Mesodermal cell (in vitro differentiated cells): ENCODE measurements around the gene MAPK6. TPM values are rescaled to one million over a fixed set of nuclear protein-coding genes. Genes with fewer than 3 reads are reported as not detected.

Experiments
- H3K27ac ChIP-seq: 2 replicates; pipeline ENCODE4 v1.7.0; 2013; ENCODE audit warnings: mild to moderate bottlenecking, low read depth, low read length, moderate library complexity; ENCODE audit not compliant: severe bottlenecking
- H3K36me3 ChIP-seq: 2 replicates; pipeline ENCODE4 v1.7.1; 2013; ENCODE audit warnings: mild to moderate bottlenecking, low read length, moderate library complexity; ENCODE audit not compliant: control insufficient read depth, insufficient read depth
- H3K4me1 ChIP-seq: one replicate; pipeline ENCODE4 v1.7.1; 2013; ENCODE audit warnings: mild to moderate bottlenecking, low read length; ENCODE audit not compliant: insufficient read depth, control insufficient read depth, poor library complexity, severe bottlenecking
- H3K4me3 ChIP-seq: 2 replicates; pipeline ENCODE4 v1.7.0; 2013; ENCODE audit warnings: low read length, control low read depth, mild to moderate bottlenecking; ENCODE audit not compliant: insufficient read depth, poor library complexity, severe bottlenecking; ENCODE audit errors: extremely low read depth
- H3K9me3 ChIP-seq: 2 replicates; pipeline ENCODE4 v1.7.1; 2013; ENCODE audit warnings: mild to moderate bottlenecking, low read length, moderate library complexity; ENCODE audit not compliant: control insufficient read depth
- WGBS, 2 experiments: methylation state at CpG; one replicate each; pipeline ENCODE4 v1.1.5; 2013; ENCODE audit warnings: missing lambda C conversion rate in 2 of 2; ENCODE audit not compliant: insufficient coverage in 2 of 2; 5-methylcytosine and 5-hydroxymethylcytosine counted together
- polyA plus RNA-seq, 2 experiments: library from polyadenylated mRNA; stranded (reverse); fragments of 50-300 nt; gene quantifications; one replicate each; pipeline ENCODE4 v1.2.3, GENCODE V29; 2013

The MAPK6 gene
- polyA plus RNA-seq (2013, experiment 1 of 2) = 81.1 TPM
- 80.0 TPM for polyA plus RNA-seq (2013, experiment 2 of 2)

DNA sequence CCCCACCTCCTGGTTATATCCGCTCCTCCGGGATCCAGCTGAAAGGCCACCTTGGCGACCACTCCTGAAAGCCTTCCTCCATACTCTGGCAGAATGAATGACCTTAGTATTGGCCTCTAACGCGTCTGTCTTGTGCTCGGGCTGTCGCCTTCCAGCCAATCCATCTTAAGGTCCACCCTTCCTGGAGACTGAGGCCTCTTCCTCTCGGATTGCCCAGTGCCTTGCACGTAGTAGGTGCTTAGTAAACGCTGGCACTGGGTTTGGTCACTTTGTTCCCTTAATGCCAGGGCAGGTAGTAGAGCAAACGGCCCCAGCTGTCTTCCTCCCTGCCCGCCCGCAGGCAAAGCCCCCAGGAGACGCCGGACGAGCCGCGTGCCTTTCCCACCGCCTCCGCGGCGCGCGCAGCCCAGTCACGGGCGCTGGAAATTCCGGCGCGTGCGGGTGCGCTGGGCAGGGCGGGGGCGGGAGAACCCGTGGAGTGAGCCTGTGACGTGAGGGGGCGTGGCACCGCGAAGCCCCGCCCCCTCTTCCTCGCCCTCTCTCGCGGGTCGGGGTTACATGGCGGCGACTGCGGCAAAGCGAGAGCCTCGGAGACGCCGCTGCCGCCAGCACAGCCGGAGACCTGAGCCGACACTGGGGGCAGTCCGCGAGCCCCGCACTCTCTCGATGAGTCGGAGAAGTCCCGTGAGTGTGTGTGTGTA is at the start of gene MAPK6:
Gene MAPK6 (plus strand): TSS at position 527 of the 701 bp plus-strand sequence. CDS start 27,242 bp downstream, outside the sequence.
- peak within 1 kb of the TSS; percentile 99 for H3K27ac ChIP-seq
- H3K4me3 ChIP-seq = peak within 1 kb of the TSS; percentile 80
- peaks cover 5% of the 10 kb centered on the region for H3K4me1 ChIP-seq
- 8 to 12% methylated on average over 35 to 40 of the region's 59 CpGs for WGBS, 2 experiments
- H3K9me3 ChIP-seq = no peaks in the 10 kb centered on the region
- no peaks in the 10 kb centered on the region for H3K36me3 ChIP-seq

- H3K9me3 ChIP-seq = peaks cover 4% of the 10 kb centered on the region
- H3K4me1 ChIP-seq = no peaks in the 10 kb centered on the region
- 100% methylated on average over 3 of the region's 4 CpGs; no CpG with 5 or more reads in 1 of the 2 experiments for WGBS, 2 experiments
- H3K4me3 ChIP-seq = no peak overlapping the region
- H3K36me3 ChIP-seq = peaks cover 23% of the 10 kb centered on the region
- H3K27ac ChIP-seq = no peak overlapping the region
Measured at GRCh38 chr15:51969728-51970127, 49.3 kb upstream of the MAPK6 start.

DNA sequence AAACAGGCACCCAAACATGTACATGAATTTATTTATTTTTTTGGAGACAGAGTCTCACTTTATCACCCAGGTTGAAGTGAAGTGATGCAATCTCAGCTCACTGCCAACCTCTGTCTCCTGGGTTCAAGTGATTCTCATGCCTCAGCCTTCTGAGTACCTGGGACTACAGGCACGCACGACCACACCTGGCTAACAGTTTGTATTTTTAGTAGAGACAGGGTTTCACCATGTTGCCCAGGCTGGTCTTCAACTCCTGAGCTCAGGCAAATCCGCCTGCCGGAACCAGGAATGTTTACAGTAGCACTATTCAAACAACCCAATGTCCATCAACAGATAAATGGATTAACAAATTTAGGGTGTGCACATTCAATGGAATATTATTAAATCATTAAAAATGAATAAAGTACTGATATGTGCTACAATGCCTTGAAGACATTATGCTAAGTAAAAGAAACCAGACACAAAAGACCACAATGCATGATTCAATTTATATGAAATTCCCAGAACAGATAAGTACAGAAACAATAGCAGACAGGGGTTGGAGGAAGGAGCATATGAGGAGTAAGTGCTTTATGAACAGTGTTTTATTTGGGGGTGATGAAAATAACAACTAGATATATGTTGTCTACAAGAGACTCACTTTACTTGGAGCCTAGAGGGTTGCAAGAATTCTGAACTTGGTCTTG is 48.7 kb upstream of the MAPK6 start:
- H3K27ac ChIP-seq = no peak overlapping the region
- peak overlapping the region; percentile 94 for H3K4me3 ChIP-seq
- no peaks in the 10 kb centered on the region for H3K4me1 ChIP-seq
- H3K9me3 ChIP-seq = peaks cover 4% of the 10 kb centered on the region
- 68 to 70% methylated on average over 2 of the region's 4 CpGs for WGBS, 2 experiments
- peaks cover 18% of the 10 kb centered on the region for H3K36me3 ChIP-seq

GRCh38 chr15:51971032-51971374 is 48.0 kb upstream of the MAPK6 start:
- 0 to 1% methylated on average over 7 of the region's 7 CpGs for WGBS, 2 experiments
- Histone ChIP-seq H3K4me3 (peak overlapping the region; percentile 94), H3K36me3 (peaks cover 11% of the 10 kb centered on the region), H3K27ac (peak overlapping the region; percentile 81), H3K9me3 (peaks cover 4% of the 10 kb centered on the region), H3K4me1 (no peaks in the 10 kb centered on the region)

DNA sequence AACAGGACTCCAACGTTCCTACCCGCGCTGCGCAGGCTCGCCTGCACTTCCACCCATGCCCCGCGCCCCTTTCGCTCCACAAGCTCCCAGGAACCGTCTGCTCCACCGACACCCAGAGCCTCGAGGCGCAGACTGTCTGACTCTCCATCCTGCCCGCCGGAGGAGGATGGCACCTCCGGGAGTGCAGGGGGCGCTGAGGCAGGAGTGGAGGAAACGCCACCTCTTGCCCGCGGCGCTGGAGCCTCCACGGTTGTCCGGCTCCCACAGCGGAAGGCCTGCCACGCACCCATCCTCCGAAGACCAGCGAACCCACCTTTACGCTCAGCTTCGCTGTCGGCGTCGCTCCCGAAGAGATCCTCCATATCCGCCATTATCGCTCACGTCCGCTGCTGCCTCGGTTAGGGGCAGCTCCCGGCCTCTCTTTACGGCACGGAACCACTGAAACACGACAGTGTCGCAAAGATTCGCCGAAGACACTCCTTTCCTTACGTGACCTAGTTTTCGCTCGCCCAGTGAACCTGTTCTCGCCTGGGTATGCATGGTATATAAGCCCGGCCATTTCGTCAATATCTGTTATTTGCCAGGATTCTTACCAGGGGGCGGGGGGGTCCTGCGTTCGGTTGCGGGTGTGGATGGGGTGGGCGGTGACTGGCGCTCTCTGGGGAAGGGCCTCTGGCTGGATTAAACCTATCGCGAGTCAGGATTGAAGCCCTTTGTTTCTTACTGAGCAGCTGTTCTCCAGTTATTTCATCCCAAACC is 47.5 kb upstream of the MAPK6 start, which contains the start of gene LEO1:
Gene LEO1 (minus strand): TSS at position 404 of the 759 bp plus-strand sequence. CDS start 33 bp downstream, at position 371.
- Histone ChIP-seq H3K9me3 (peaks cover 4% of the 10 kb centered on the region), H3K36me3 (peaks cover 7% of the 10 kb centered on the region), H3K4me1 (no peaks in the 10 kb centered on the region), H3K27ac (peak within 1 kb of the TSS; percentile 81), H3K4me3 (peak within 1 kb of the TSS; percentile 94)
- 0% methylated on average over 42 to 53 of the region's 58 CpGs for WGBS, 2 experiments

DNA sequence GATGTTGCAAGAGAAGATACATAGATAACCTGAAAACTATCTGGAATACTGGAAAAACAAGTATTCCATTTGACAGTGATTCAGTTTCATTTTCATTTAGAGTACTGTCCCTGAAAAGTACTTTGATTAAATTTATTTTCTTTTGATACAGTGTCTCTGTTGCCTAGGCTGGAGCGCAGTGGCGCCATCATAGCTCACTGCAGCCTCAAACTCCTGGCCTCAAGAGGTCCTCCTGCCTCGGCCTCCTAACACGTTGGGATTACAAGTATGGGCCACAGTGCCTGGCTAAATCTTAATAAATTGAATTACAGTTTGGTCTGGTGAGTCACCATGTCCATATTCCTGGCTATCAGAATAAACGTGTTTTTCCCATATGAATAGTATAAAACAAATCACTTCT is 45.8 kb upstream of the MAPK6 start:
- Histone ChIP-seq H3K27ac (no peak overlapping the region), H3K4me3 (no peak overlapping the region), H3K4me1 (no peaks in the 10 kb centered on the region), H3K36me3 (no peaks in the 10 kb centered on the region), H3K9me3 (no peaks in the 10 kb centered on the region)
- WGBS, 2 experiments = 100% methylated on average over 2 to 3 of the region's 5 CpGs

- Histone ChIP-seq H3K36me3 (no peaks in the 10 kb centered on the region), H3K4me3 (no peak overlapping the region), H3K27ac (no peak overlapping the region), H3K4me1 (no peaks in the 10 kb centered on the region), H3K9me3 (no peaks in the 10 kb centered on the region)
- 93% methylated on average over 3 of the region's 4 CpGs; no CpG with 5 or more reads in 1 of the 2 experiments for WGBS, 2 experiments
Measured at GRCh38 chr15:51973775-51974174, 45.2 kb upstream of the MAPK6 start.

- Histone ChIP-seq H3K4me3 (no peak overlapping the region), H3K36me3 (no peaks in the 10 kb centered on the region), H3K27ac (peak overlapping the region; percentile 85), H3K4me1 (peaks cover 8% of the 10 kb centered on the region), H3K9me3 (no peaks in the 10 kb centered on the region)
- 83 to 89% methylated on average over 5 of the region's 7 CpGs for WGBS, 2 experiments
Measured at GRCh38 chr15:51982013-51982769, 36.8 kb upstream of the MAPK6 start.

GRCh38 chr15:51982770-51983103 is 36.3 kb upstream of the MAPK6 start:
- H3K27ac ChIP-seq = no peak overlapping the region
- no peaks in the 10 kb centered on the region for H3K9me3 ChIP-seq
- H3K4me3 ChIP-seq = no peak overlapping the region
- peaks cover 8% of the 10 kb centered on the region for H3K4me1 ChIP-seq
- H3K36me3 ChIP-seq = no peaks in the 10 kb centered on the region

GRCh38 chr15:51991141-51991540 is 27.9 kb upstream of the MAPK6 start:
- WGBS, 2 experiments = no CpG with 5 or more reads among the region's 4 CpGs
- Histone ChIP-seq H3K36me3 (no peaks in the 10 kb centered on the region), H3K9me3 (no peaks in the 10 kb centered on the region), H3K27ac (no peak overlapping the region), H3K4me3 (no peak overlapping the region), H3K4me1 (no peaks in the 10 kb centered on the region)
